ENCODE data around the gene OPN1SW. TPM values are rescaled to one million over a fixed set of nuclear protein-coding genes. Genes with fewer than 3 reads are reported as not detected.

OPN1SW gene
- total and polyA plus RNA-seq, 9 of the 15 experiments (the other 6 are each of a cell fraction or from before 2014, with no cell fraction given): 0.84 to 1.0 TPM; not detected in 7

GRCh38 chr7:128777156-128778123 lies 1.8 kb upstream of the OPN1SW start (continued):
- TF ChIP-seq POLR2AphosphoS2 (IDR thresholded peaks at IDR 0.05; ENCODE audit: low read length) (no peak), THRAP3 (IDR thresholded peaks at IDR 0.05; ENCODE audit: borderline replicate concordance) (no peak), ZNF592 (IDR thresholded peaks at IDR 0.05) (no peak), NFE2 (IDR thresholded peaks at IDR 0.05; ENCODE audit: low read depth) (no peak), MEF2D (tag; conservative IDR thresholded peaks at IDR 0.05; ENCODE audit: low read depth) (no peak), ZBTB33 (CRISPR knock-in tag; IDR thresholded peaks at IDR 0.05) (no peak), U2AF2 (optimal IDR thresholded peaks at IDR 0.05; ENCODE audit: low read depth, low read length) (no peak), NELFE (IDR thresholded peaks at IDR 0.05; ENCODE audit: insufficient read depth, insufficient read length) (no peak), ATF4 (CRISPR knock-in tag; IDR thresholded peaks at IDR 0.05) (no peak), HDAC3 (IDR thresholded peaks at IDR 0.05; ENCODE audit: borderline replicate concordance, partially characterized antibody) (no peak), ZNF253 (CRISPR knock-in tag; conservative IDR thresholded peaks at IDR 0.05) (no peak), THAP12 (CRISPR knock-in tag; IDR thresholded peaks at IDR 0.05) (no peak), NBN (IDR thresholded peaks at IDR 0.05; ENCODE audit: low read depth) (peak; percentile 89; the same call in 1 of the 2 replicates), ZNF445 (CRISPR knock-in tag; IDR thresholded peaks at IDR 0.05; ENCODE audit: low read depth) (no peak), BRD4 (IDR thresholded peaks at IDR 0.05) (no peak), GATA2 (CRISPR knock-in tag; IDR thresholded peaks at IDR 0.05) (no peak), KAT8 (IDR thresholded peaks at IDR 0.05; ENCODE audit: low read depth) (no peak)

Data from K562 (cell line).